Esophagus (tissue), 2 donors: Measurements from ENCODE around the gene CD2. TPM values are rescaled to one million over a fixed set of nuclear protein-coding genes. Genes with fewer than 3 reads are reported as not detected.

Experiments
- H3K27ac ChIP-seq, 2 donors: one replicate each; pipeline ENCODE4 v1.5.1; 2013; ENCODE audit warnings: low read depth in 2 of 2, mild to moderate bottlenecking in 2 of 2, inconsistent platforms in 1 of 2, low read length in 1 of 2, moderate library complexity in 1 of 2
- H3K27me3 ChIP-seq, 2 donors: one replicate each; pipeline ENCODE4 v1.6.1; 2013; ENCODE audit warnings: low read length in 2 of 2, control low read depth in 1 of 2, mild to moderate bottlenecking in 1 of 2; ENCODE audit not compliant: insufficient read depth in 2 of 2, control insufficient read depth in 1 of 2
- H3K36me3 ChIP-seq, 2 donors: one replicate each; pipeline ENCODE4 v1.6.1; 2013; ENCODE audit warnings: low read length in 1 of 2; ENCODE audit not compliant: control insufficient read depth in 2 of 2, insufficient read depth in 2 of 2
- H3K4me1 ChIP-seq, 2 donors: one replicate each; pipeline ENCODE4 v1.6.1; 2013; ENCODE audit warnings: low read length in 1 of 2; ENCODE audit not compliant: control insufficient read depth in 2 of 2, insufficient read depth in 2 of 2
- H3K4me3 ChIP-seq, 2 donors: one replicate each; pipeline ENCODE4 v1.5.1; 2013; ENCODE audit warnings: low read length in 2 of 2, mild to moderate bottlenecking in 2 of 2, low read depth in 1 of 2, moderate library complexity in 1 of 2
- H3K9me3 ChIP-seq, 2 donors: one replicate each; pipeline ENCODE4 v1.6.1; 2013; ENCODE audit warnings: mild to moderate bottlenecking in 2 of 2, low read depth in 1 of 2, low read length in 1 of 2, moderate library complexity in 1 of 2; ENCODE audit not compliant: control insufficient read depth in 2 of 2, insufficient read depth in 1 of 2
- WGBS, 2 donors: extraction: QIAGEN DNeasy Blood & Tissue Kit; methylation state at CpG; one replicate each; pipeline ENCODE4 v1.1.7; 2013; 5-methylcytosine and 5-hydroxymethylcytosine counted together
- polyA plus RNA-seq, 2 donors: library from polyadenylated mRNA; stranded (reverse); fragments of 200-250 nt; gene quantifications; one replicate each; pipeline ENCODE4 v1.2.3, GENCODE V29; 2013
- donor health status: healthy with polysubstance abuse.
- donor health status: Bipolar disorder and iron deficiency.

CD2 gene
- polyA plus RNA-seq: 1 to 10 TPM; 4.8 to 5.4 TPM

- Histone ChIP-seq H3K9me3 (no peaks in the 10 kb centered on the region), H3K27me3 (no peaks in the 10 kb centered on the region), H3K36me3 (no peaks in the 10 kb centered on the region), H3K27ac (no peak within 1 kb of the TSS), H3K4me3 (peak within 1 kb of the TSS; percentile 27 to 48), H3K4me1 (no peaks in the 10 kb centered on the region)
- 75 to 79% methylated on average over 7 of the region's 7 CpGs for WGBS, 2 donors
Observed at GRCh38 chr1:116754198-116754977, at the start of gene CD2. TSS of gene CD2 (plus strand) at chr1:116754430. CDS start at chr1:116754493, 63 bp downstream.

GRCh38 chr1:116706123-116706522 lies 48.1 kb upstream of the CD2 start:
- 73 to 77% methylated on average over 2 of the region's 2 CpGs for WGBS, 2 donors
- H3K4me1 ChIP-seq: peaks cover 3 to 5% of the 10 kb centered on the region in 2 donors

GRCh38 chr1:116706841-116707240 lies 47.4 kb upstream of the CD2 start:
- peaks cover 5 to 6% of the 10 kb centered on the region in 2 donors for H3K4me1 ChIP-seq
- H3K9me3 ChIP-seq: no peaks in the 10 kb centered on the region
- no peak overlapping the region for H3K27ac ChIP-seq
- no peaks in the 10 kb centered on the region for H3K36me3 ChIP-seq
- no peak overlapping the region for H3K4me3 ChIP-seq
- H3K27me3 ChIP-seq: no peaks in the 10 kb centered on the region

More at GRCh38 chr1:116706123-116706522, 48.1 kb upstream of the CD2 start:
- Histone ChIP-seq H3K27me3 (no peaks in the 10 kb centered on the region), H3K36me3 (no peaks in the 10 kb centered on the region), H3K9me3 (no peaks in the 10 kb centered on the region), H3K4me3 (no peak overlapping the region), H3K27ac (no peak overlapping the region)

- 56 to 73% methylated on average over 6 of the region's 6 CpGs for WGBS, 2 donors
- Histone ChIP-seq H3K4me3 (no peak overlapping the region), H3K27me3 (no peaks in the 10 kb centered on the region), H3K36me3 (no peaks in the 10 kb centered on the region), H3K9me3 (no peaks in the 10 kb centered on the region), H3K4me1 (peaks cover 5 to 6% of the 10 kb centered on the region in 2 donors), H3K27ac (no peak overlapping the region)
Observed at GRCh38 chr1:116708255-116708900, 45.9 kb upstream of the CD2 start.

- H3K27me3 ChIP-seq: no peaks in the 10 kb centered on the region
- peaks cover 5 to 6% of the 10 kb centered on the region in 2 donors for H3K4me1 ChIP-seq
- no peaks in the 10 kb centered on the region for H3K36me3 ChIP-seq
- H3K4me3 ChIP-seq: no peak overlapping the region
- H3K9me3 ChIP-seq: no peaks in the 10 kb centered on the region
- 81 to 88% methylated on average over 7 of the region's 7 CpGs for WGBS, 2 donors
- H3K27ac ChIP-seq: peak overlapping the region in 1 of 2 donors; percentile 33
Observed at GRCh38 chr1:116709666-116710167, 44.5 kb upstream of the CD2 start.

GRCh38 chr1:116710420-116711262 lies 43.6 kb upstream of the CD2 start:
- peak overlapping the region; percentile 19 to 45 for H3K27ac ChIP-seq
- peaks cover 5 to 6% of the 10 kb centered on the region in 2 donors for H3K4me1 ChIP-seq
- H3K4me3 ChIP-seq: no peak overlapping the region
- whole genome bisulfite sequencing, 2 donors: 63 to 72% methylated on average over 2 of the region's 2 CpGs
- H3K9me3 ChIP-seq: no peaks in the 10 kb centered on the region
- H3K36me3 ChIP-seq: no peaks in the 10 kb centered on the region
- H3K27me3 ChIP-seq: no peaks in the 10 kb centered on the region

GRCh38 chr1:116711263-116711840 lies 42.9 kb upstream of the CD2 start:
- Histone ChIP-seq H3K27ac (peak overlapping the region; percentile 29 to 53), H3K4me3 (no peak overlapping the region), H3K27me3 (no peaks in the 10 kb centered on the region), H3K9me3 (no peaks in the 10 kb centered on the region), H3K36me3 (no peaks in the 10 kb centered on the region), H3K4me1 (peaks cover 5 to 6% of the 10 kb centered on the region in 2 donors)
- WGBS, 2 donors: 49 to 59% methylated on average over 2 of the region's 2 CpGs

GRCh38 chr1:116712510-116712909 lies 41.7 kb upstream of the CD2 start:
- no peaks in the 10 kb centered on the region for H3K27me3 ChIP-seq
- peaks cover 5 to 6% of the 10 kb centered on the region in 2 donors for H3K4me1 ChIP-seq
- H3K36me3 ChIP-seq: no peaks in the 10 kb centered on the region
- no peak overlapping the region for H3K4me3 ChIP-seq
- H3K9me3 ChIP-seq: no peaks in the 10 kb centered on the region
- H3K27ac ChIP-seq: no peak overlapping the region
- 64 to 74% methylated on average over 6 of the region's 6 CpGs for WGBS, 2 donors

GRCh38 chr1:116713474-116713873 lies 40.8 kb upstream of the CD2 start:
- Histone ChIP-seq H3K36me3 (no peaks in the 10 kb centered on the region), H3K4me1 (peaks cover 5 to 6% of the 10 kb centered on the region in 2 donors), H3K4me3 (no peak overlapping the region), H3K27ac (no peak overlapping the region), H3K27me3 (no peaks in the 10 kb centered on the region), H3K9me3 (no peaks in the 10 kb centered on the region)
- 93 to 96% methylated on average over 3 of the region's 3 CpGs for WGBS, 2 donors
